ENCODE results near the gene PRM1.

GRCh38 chr16:11272921-11273720 is 8.0 kb downstream of the PRM1 start, which contains the start of gene PRM3:
- TF ChIP-seq HMGXB4 (CRISPR knock-in tag; IDR thresholded peaks at IDR 0.05) (no peak), ATF3 (CRISPR knock-in tag; conservative IDR thresholded peaks at IDR 0.05) (no peak), CTCF (IDR thresholded peaks at IDR 0.05) (no peak), ETV6 (CRISPR knock-in tag; IDR thresholded peaks at IDR 0.05) (no peak), SMAD3 (CRISPR knock-in tag; IDR thresholded peaks at IDR 0.05; ENCODE audit: borderline replicate concordance) (no peak), ZNF512 (CRISPR knock-in tag; IDR thresholded peaks at IDR 0.05; ENCODE audit: borderline replicate concordance) (no peak), TEAD1 (CRISPR knock-in tag; IDR thresholded peaks at IDR 0.05) (no peak), SP1 (CRISPR knock-in tag; conservative IDR thresholded peaks at IDR 0.05) (no peak), SMAD4 (CRISPR knock-in tag; IDR thresholded peaks at IDR 0.05) (no peak), TP53 (CRISPR knock-in tag; IDR thresholded peaks at IDR 0.05) (no peak), KAT7 (CRISPR knock-in tag; IDR thresholded peaks at IDR 0.05; ENCODE audit: borderline replicate concordance) (no peak)
- TF ChIP-seq, protein P1, sequence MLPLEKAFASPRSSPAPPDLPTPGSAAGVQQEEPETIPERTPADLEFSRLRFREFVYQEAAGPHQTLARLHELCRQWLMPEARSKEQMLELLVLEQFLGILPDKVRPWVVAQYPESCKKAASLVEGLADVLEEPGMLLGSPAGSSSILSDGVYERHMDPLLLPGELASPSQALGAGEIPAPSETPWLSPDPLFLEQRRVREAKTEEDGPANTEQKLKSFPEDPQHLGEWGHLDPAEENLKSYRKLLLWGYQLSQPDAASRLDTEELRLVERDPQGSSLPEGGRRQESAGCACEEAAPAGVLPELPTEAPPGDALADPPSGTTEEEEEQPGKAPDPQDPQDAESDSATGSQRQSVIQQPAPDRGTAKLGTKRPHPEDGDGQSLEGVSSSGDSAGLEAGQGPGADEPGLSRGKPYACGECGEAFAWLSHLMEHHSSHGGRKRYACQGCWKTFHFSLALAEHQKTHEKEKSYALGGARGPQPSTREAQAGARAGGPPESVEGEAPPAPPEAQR (CRISPR knock-in tag; IDR thresholded peaks at IDR 0.05): no peak
- TF ChIP-seq, protein P2, sequence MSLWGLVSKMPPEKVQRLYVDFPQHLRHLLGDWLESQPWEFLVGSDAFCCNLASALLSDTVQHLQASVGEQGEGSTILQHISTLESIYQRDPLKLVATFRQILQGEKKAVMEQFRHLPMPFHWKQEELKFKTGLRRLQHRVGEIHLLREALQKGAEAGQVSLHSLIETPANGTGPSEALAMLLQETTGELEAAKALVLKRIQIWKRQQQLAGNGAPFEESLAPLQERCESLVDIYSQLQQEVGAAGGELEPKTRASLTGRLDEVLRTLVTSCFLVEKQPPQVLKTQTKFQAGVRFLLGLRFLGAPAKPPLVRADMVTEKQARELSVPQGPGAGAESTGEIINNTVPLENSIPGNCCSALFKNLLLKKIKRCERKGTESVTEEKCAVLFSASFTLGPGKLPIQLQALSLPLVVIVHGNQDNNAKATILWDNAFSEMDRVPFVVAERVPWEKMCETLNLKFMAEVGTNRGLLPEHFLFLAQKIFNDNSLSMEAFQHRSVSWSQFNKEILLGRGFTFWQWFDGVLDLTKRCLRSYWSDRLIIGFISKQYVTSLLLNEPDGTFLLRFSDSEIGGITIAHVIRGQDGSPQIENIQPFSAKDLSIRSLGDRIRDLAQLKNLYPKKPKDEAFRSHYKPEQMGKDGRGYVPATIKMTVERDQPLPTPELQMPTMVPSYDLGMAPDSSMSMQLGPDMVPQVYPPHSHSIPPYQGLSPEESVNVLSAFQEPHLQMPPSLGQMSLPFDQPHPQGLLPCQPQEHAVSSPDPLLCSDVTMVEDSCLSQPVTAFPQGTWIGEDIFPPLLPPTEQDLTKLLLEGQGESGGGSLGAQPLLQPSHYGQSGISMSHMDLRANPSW (CRISPR knock-in tag; conservative IDR thresholded peaks at IDR 0.05; ENCODE audit: low read depth): no peak
- TF ChIP-seq, protein P3, sequence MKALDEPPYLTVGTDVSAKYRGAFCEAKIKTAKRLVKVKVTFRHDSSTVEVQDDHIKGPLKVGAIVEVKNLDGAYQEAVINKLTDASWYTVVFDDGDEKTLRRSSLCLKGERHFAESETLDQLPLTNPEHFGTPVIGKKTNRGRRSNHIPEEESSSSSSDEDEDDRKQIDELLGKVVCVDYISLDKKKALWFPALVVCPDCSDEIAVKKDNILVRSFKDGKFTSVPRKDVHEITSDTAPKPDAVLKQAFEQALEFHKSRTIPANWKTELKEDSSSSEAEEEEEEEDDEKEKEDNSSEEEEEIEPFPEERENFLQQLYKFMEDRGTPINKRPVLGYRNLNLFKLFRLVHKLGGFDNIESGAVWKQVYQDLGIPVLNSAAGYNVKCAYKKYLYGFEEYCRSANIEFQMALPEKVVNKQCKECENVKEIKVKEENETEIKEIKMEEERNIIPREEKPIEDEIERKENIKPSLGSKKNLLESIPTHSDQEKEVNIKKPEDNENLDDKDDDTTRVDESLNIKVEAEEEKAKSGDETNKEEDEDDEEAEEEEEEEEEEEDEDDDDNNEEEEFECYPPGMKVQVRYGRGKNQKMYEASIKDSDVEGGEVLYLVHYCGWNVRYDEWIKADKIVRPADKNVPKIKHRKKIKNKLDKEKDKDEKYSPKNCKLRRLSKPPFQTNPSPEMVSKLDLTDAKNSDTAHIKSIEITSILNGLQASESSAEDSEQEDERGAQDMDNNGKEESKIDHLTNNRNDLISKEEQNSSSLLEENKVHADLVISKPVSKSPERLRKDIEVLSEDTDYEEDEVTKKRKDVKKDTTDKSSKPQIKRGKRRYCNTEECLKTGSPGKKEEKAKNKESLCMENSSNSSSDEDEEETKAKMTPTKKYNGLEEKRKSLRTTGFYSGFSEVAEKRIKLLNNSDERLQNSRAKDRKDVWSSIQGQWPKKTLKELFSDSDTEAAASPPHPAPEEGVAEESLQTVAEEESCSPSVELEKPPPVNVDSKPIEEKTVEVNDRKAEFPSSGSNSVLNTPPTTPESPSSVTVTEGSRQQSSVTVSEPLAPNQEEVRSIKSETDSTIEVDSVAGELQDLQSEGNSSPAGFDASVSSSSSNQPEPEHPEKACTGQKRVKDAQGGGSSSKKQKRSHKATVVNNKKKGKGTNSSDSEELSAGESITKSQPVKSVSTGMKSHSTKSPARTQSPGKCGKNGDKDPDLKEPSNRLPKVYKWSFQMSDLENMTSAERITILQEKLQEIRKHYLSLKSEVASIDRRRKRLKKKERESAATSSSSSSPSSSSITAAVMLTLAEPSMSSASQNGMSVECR (CRISPR knock-in tag; IDR thresholded peaks at IDR 0.05; ENCODE audit: borderline replicate concordance): no peak

All from WTC11 (cell line).